SU-DHL-6 (cell line): Measurements from ENCODE around the gene SHISA9.

Experiments used
- H2AFZ ChIP-seq: fragments of 200-600 bp; sonication (generic); 2 replicates; pipeline ENCODE4 v1.6.1; 2014; ENCODE audit warnings: low read depth, mild to moderate bottlenecking, moderate library complexity, mixed read lengths, antibody characterized with exemption, low read length; ENCODE audit not compliant: severe bottlenecking
- H3F3A ChIP-seq: fragments of 200-600 bp; shearing (Covaris generic); 2 replicates; pipeline ENCODE4 v1.6.0; 2016; ENCODE audit warnings: antibody characterized with exemption, mild to moderate bottlenecking; ENCODE audit not compliant: insufficient read depth
- H3K27ac ChIP-seq: fragments of 200-600 bp; sonication (generic); 2 replicates; pipeline ENCODE4 v1.5.1; 2016; ENCODE audit warnings: low read depth, mild to moderate bottlenecking, low read length, moderate library complexity, mixed read lengths
- H3K27me3 ChIP-seq: fragments of 200-600 bp; sonication (generic), shearing (Covaris generic); 2 replicates; pipeline ENCODE4 v1.6.0; 2014; ENCODE audit warnings: mild to moderate bottlenecking, low read length
- H3K36me3 ChIP-seq: fragments of 200-600 bp; sonication (generic); 2 replicates; pipeline ENCODE4 v1.6.1; 2014; ENCODE audit warnings: mild to moderate bottlenecking, low read length, mixed read lengths
- H3K4me2 ChIP-seq: fragments of 300-600, 200-600 bp; shearing (Covaris generic), sonication (generic); 2 replicates; pipeline ENCODE4 v1.6.0; 2014; ENCODE audit warnings: low read length, low read depth, mild to moderate bottlenecking; ENCODE audit not compliant: poor library complexity, severe bottlenecking
- H3K4me3 ChIP-seq: fragments of 200-600 bp; sonication (generic); 2 replicates; pipeline ENCODE4 v1.5.1; 2014; ENCODE audit warnings: antibody characterized with exemption, low read length, mild to moderate bottlenecking, mixed read lengths; ENCODE audit not compliant: insufficient read depth, poor library complexity, severe bottlenecking
- H3K79me2 ChIP-seq: fragments of 200-600 bp; sonication (generic); 2 replicates; pipeline ENCODE4 v1.6.1; 2014; ENCODE audit warnings: mild to moderate bottlenecking, low read length, moderate library complexity; ENCODE audit not compliant: insufficient read depth
- H3K9ac ChIP-seq: fragments of 200-600 bp; sonication (generic); 2 replicates; pipeline ENCODE4 v1.7.0; 2014; ENCODE audit warnings: mild to moderate bottlenecking, low read length
- H3K9me2 ChIP-seq: fragments of 200-600 bp; sonication (generic); replicated peaks from 2 replicates; pipeline ENCODE4 v1.6.1; 2014; ENCODE audit warnings: low read length; ENCODE audit not compliant: insufficient read depth
- H3K9me3 ChIP-seq: fragments of 200-600 bp; sonication (generic); 2 replicates; pipeline ENCODE4 v1.6.1; 2014; ENCODE audit warnings: low read length, mixed read lengths; ENCODE audit not compliant: insufficient read depth
- H4K20me1 ChIP-seq: fragments of 200-600 bp; sonication (generic); 2 replicates; pipeline ENCODE4 v1.6.1; 2014; ENCODE audit warnings: low read depth, mild to moderate bottlenecking, antibody characterized with exemption, low read length, moderate library complexity, mixed read lengths
- EZH2phosphoT487 ChIP-seq: fragments of 200-600 bp; sonication (generic), shearing (Covaris generic); conservative IDR thresholded peaks from 2 replicates; pipeline ENCODE4 v1.6.1; 2018; ENCODE audit warnings: mild to moderate bottlenecking, antibody characterized with exemption, low read length, moderate library complexity, mixed read lengths
- TF ChIP-seq, protein P1 (sequence below): fragments of 200-600 bp; sonication (generic); IDR thresholded peaks from one replicate; pipeline ENCODE4 v1.5.1; 2017; ENCODE audit warnings: antibody characterized with exemption, mild to moderate bottlenecking, low read length, moderate library complexity; ENCODE audit not compliant: insufficient read depth, poor library complexity, severe bottlenecking

The SHISA9 gene

DNA sequence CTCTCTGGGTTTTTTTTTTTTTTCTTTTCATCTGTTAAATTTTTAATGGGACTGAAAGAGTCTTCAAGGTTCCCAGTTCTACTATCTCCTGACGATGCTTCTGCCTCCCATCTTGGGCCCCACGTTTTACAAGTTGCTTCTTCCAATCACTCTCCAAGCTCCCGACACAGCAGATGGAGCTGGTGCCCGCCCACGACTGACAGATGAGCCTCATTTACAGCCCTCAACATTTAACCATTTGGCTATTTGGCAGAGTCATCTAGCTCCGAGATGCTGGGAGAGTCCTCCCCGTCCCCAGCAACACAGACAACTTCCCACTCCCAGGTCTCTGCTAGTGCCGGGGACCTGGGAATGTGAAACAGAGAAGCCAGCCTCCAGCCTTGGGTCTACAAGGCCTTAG, 276.9 kb downstream of the SHISA9 start:
- Histone ChIP-seq H3K27me3 (no peaks in the 10 kb centered on the region), H3F3A (no peaks in the 10 kb centered on the region), H3K4me2 (no peak overlapping the region), H3K36me3 (no peaks in the 10 kb centered on the region), H3K9ac (no peak overlapping the region), H3K9me2 (no peaks in the 10 kb centered on the region), H3K27ac (no peak overlapping the region), H3K79me2 (no peaks in the 10 kb centered on the region), H4K20me1 (no peaks in the 10 kb centered on the region), H3K4me3 (no peak overlapping the region), H2AFZ (no peak overlapping the region), H3K9me3 (no peaks in the 10 kb centered on the region)
- no peak for TF ChIP-seq EZH2phosphoT487
- TF ChIP-seq, protein P1, sequence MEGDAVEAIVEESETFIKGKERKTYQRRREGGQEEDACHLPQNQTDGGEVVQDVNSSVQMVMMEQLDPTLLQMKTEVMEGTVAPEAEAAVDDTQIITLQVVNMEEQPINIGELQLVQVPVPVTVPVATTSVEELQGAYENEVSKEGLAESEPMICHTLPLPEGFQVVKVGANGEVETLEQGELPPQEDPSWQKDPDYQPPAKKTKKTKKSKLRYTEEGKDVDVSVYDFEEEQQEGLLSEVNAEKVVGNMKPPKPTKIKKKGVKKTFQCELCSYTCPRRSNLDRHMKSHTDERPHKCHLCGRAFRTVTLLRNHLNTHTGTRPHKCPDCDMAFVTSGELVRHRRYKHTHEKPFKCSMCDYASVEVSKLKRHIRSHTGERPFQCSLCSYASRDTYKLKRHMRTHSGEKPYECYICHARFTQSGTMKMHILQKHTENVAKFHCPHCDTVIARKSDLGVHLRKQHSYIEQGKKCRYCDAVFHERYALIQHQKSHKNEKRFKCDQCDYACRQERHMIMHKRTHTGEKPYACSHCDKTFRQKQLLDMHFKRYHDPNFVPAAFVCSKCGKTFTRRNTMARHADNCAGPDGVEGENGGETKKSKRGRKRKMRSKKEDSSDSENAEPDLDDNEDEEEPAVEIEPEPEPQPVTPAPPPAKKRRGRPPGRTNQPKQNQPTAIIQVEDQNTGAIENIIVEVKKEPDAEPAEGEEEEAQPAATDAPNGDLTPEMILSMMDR = no peak

DNA sequence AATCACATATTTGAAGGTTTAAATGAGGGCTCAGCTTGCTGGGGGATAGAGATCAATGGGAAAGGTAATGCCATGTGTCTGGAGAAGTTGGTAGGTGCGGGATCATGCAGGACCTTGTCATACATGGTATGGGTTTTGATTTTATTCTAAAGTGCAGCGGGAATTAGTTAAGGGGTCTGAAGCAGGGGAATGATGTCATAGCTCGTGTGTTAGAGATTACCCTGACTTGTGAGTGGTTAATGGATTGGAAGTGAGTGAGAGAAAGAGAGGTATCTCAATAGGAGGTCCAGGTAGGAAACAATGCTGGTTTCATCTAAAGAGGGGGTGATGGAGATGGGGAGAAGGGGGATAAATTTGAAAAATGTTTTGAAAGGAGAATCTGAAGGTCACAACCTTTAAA, 280.0 kb downstream of the SHISA9 start:
- no peaks in the 10 kb centered on the region for H3K9me3 ChIP-seq
- H4K20me1 ChIP-seq = no peaks in the 10 kb centered on the region
- H3K4me2 ChIP-seq = no peak overlapping the region
- no peaks in the 10 kb centered on the region for H3F3A ChIP-seq
- no peaks in the 10 kb centered on the region for H3K27me3 ChIP-seq
- H3K4me3 ChIP-seq = no peak overlapping the region
- no peak overlapping the region for H3K9ac ChIP-seq
- H3K9me2 ChIP-seq = no peaks in the 10 kb centered on the region
- TF ChIP-seq, protein P1 = no peak
- TF ChIP-seq EZH2phosphoT487 = no peak
- H3K79me2 ChIP-seq = no peaks in the 10 kb centered on the region
- no peak overlapping the region for H2AFZ ChIP-seq
- H3K36me3 ChIP-seq = no peaks in the 10 kb centered on the region
- no peak overlapping the region for H3K27ac ChIP-seq

DNA sequence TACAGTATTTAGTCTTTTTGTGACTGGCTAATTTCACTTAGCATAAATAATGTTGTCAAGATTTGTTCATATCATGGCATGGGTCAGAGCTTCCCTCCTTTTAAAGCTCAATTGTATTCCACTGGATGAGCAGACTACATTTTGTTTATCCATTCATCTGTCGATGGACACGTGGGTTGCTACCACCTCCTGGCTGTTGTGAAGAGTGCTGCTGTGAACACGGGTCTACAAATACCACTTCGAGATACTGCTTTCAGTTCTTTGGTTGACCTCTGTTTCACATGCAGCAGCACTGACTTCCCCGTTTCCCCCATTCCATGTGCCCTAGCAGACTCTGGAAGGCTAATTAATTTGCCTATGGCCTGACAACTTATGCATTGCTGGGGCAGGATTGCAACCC, 285.4 kb downstream of the SHISA9 start:
- H3K9ac ChIP-seq = no peak overlapping the region
- TF ChIP-seq, protein P1 = no peak
- no peak for TF ChIP-seq EZH2phosphoT487
- no peak overlapping the region for H3K27ac ChIP-seq
- H3K79me2 ChIP-seq = no peaks in the 10 kb centered on the region
- no peak overlapping the region for H2AFZ ChIP-seq
- H3K27me3 ChIP-seq = no peaks in the 10 kb centered on the region
- no peaks in the 10 kb centered on the region for H4K20me1 ChIP-seq
- no peaks in the 10 kb centered on the region for H3K9me2 ChIP-seq
- H3K36me3 ChIP-seq = no peaks in the 10 kb centered on the region
- no peaks in the 10 kb centered on the region for H3K9me3 ChIP-seq
- no peak overlapping the region for H3K4me3 ChIP-seq
- no peak overlapping the region for H3K4me2 ChIP-seq
- H3F3A ChIP-seq = no peaks in the 10 kb centered on the region

DNA sequence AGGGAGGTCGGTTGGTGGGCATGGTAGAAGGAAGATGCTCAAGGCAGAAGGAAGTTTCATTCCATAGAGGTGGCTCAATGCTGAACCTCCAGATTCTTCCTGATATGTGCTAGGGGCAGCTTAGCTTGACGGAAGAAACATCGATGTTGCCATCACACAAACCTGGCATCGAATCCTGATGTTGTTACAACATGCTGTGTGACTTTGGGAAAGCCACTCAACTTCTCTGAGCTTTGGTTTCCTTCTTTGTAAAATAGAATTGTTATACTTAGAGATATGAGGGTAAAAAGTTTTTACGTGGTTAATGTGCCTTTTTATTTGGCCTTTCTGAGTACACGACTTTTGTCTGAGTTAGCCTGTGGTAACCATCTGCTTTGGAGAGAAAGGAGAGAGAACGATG, 287.9 kb downstream of the SHISA9 start:
- H3K4me2 ChIP-seq = no peak overlapping the region
- H3F3A ChIP-seq = no peaks in the 10 kb centered on the region
- H4K20me1 ChIP-seq = no peaks in the 10 kb centered on the region
- H3K27ac ChIP-seq = no peak overlapping the region
- TF ChIP-seq, protein P1 = no peak
- no peak for TF ChIP-seq EZH2phosphoT487
- H3K4me3 ChIP-seq = no peak overlapping the region
- H3K79me2 ChIP-seq = no peaks in the 10 kb centered on the region
- H3K9ac ChIP-seq = no peak overlapping the region
- no peaks in the 10 kb centered on the region for H3K27me3 ChIP-seq
- no peaks in the 10 kb centered on the region for H3K9me2 ChIP-seq
- no peaks in the 10 kb centered on the region for H3K36me3 ChIP-seq
- no peak overlapping the region for H2AFZ ChIP-seq
- no peaks in the 10 kb centered on the region for H3K9me3 ChIP-seq
